ENCODE data around the gene TNMD. TPM values are rescaled to one million over a fixed set of nuclear protein-coding genes. Genes with fewer than 3 reads are reported as not detected.

The TNMD gene
- total RNA-seq = not detected in 2 replicates

GRCh38 chrX:100584611-100585010, at the start of gene TNMD:
Gene TNMD (plus strand): TSS chrX:100584936. CDS start chrX:100585019, 83 bp downstream.

GRCh38 chrX:100636321-100636991, 51.7 kb downstream of the TNMD start, which contains the start of gene TSPAN6:
Gene TSPAN6 (minus strand): TSS chrX:100636806. CDS start chrX:100636694, 112 bp downstream.

GRCh38 chrX:100643956-100644860, 59.5 kb downstream of the TNMD start, which contains the start of gene SRPX2:
Gene SRPX2 (plus strand): TSS chrX:100644199. CDS start chrX:100646323, 2,124 bp downstream.

Other genes starting within 250 kb of the TNMD start
- 0.69 and 1.2 TPM in 2 replicates for gene PCDH19, start 174.7 kb upstream of the TNMD start, total RNA-seq
- gene TSPAN6, start 51.9 kb downstream of the TNMD start, total RNA-seq = 36.6 and 84.3 TPM in 2 replicates
- 122 and 176 TPM in 2 replicates for gene SRPX2, start 59.3 kb downstream of the TNMD start, total RNA-seq
- gene SYTL4, start 147.2 kb downstream of the TNMD start, total RNA-seq = 6.7 and 35.9 TPM in 2 replicates
- gene CSTF2, start 235.5 kb downstream of the TNMD start, total RNA-seq = 14.8 and 22.7 TPM in 2 replicates